CD4-positive, alpha-beta memory T cell (primary cell): Measurements from ENCODE around the gene SNAP47. TPM values are rescaled to one million over a fixed set of nuclear protein-coding genes. Genes with fewer than 3 reads are reported as not detected.

Experiments used
- CTCF ChIA-PET: fragments of 350-600 bp; sonication (Branson Sonifier 250); formaldehyde crosslinking; loops from one replicate; lab custom pipeline; 2021; ENCODE audit warnings: inconsistent platforms; ENCODE audit not compliant: partially characterized antibody; lab: Charles Lee
- POLR2A ChIA-PET: fragments of 350-600 bp; sonication (Branson Sonifier 250); formaldehyde crosslinking; loops from one replicate; lab custom pipeline; 2021; ENCODE audit not compliant: partially characterized antibody; lab: Charles Lee
- DNase-seq, 5 donors: peaks; one replicate each; pipeline versions ENCODE4 v3.0.0 to v3.0.0-alpha.2; 2020 to 2022; ENCODE audit warnings: mixed read lengths in 1 of 5
- H3K27ac ChIP-seq: one replicate; pipeline ENCODE4 v1.7.0; 2013; ENCODE audit warnings: low read depth, low read length
- H3K27me3 ChIP-seq: 2 replicates; pipeline ENCODE4 v1.7.0; 2013; ENCODE audit warnings: mild to moderate bottlenecking, low read length, moderate library complexity; ENCODE audit not compliant: insufficient read depth
- H3K36me3 ChIP-seq: 2 replicates; pipeline ENCODE4 v1.7.0; 2013; ENCODE audit warnings: mild to moderate bottlenecking, low read length, moderate library complexity; ENCODE audit not compliant: insufficient read depth
- H3K4me1 ChIP-seq: 2 replicates; pipeline ENCODE4 v1.7.0; 2013; ENCODE audit warnings: mild to moderate bottlenecking, low read length, moderate library complexity; ENCODE audit not compliant: insufficient read depth
- H3K4me3 ChIP-seq, 2 donors: one replicate each; pipeline ENCODE4 v1.7.0; 2013; ENCODE audit warnings: low read length in 2 of 2, mild to moderate bottlenecking in 1 of 2
- H3K9me3 ChIP-seq, 2 donors: one replicate each; pipeline ENCODE4 v1.7.0; 2013; ENCODE audit warnings: low read length in 2 of 2, control low read depth in 1 of 2; ENCODE audit not compliant: control insufficient read depth in 1 of 2
- H3K27ac Mint-ChIP-seq, 7 donors: one replicate each; pipeline ENCODE4 v1.8.0; 2020 to 2021; ENCODE audit warnings: mixed read lengths in 7 of 7, mild to moderate bottlenecking in 6 of 7, inconsistent platforms in 3 of 7, moderate library complexity in 3 of 7
- H3K27me3 Mint-ChIP-seq, 2 donors: one replicate each; pipeline ENCODE4 v1.8.0; 2020 to 2021; ENCODE audit warnings: mixed read lengths in 2 of 2
- H3K36me3 Mint-ChIP-seq, 2 donors: one replicate each; pipeline ENCODE4 v1.8.0; 2020 to 2021; ENCODE audit warnings: mixed read lengths in 2 of 2, inconsistent platforms in 1 of 2, mild to moderate bottlenecking in 1 of 2
- H3K4me1 Mint-ChIP-seq, 4 donors: one replicate each; pipeline ENCODE4 v1.8.0; 2020 to 2021; ENCODE audit warnings: mixed read lengths in 4 of 4, mild to moderate bottlenecking in 1 of 4
- H3K4me3 Mint-ChIP-seq, 8 donors: one replicate each; pipeline ENCODE4 v1.8.0; 2020 to 2021; ENCODE audit warnings: mixed read lengths in 8 of 8, mild to moderate bottlenecking in 7 of 8, moderate library complexity in 6 of 8, inconsistent platforms in 3 of 8
- H3K9me3 Mint-ChIP-seq, 8 donors: one replicate each; pipeline ENCODE4 v1.8.0; 2020 to 2021; ENCODE audit warnings: mixed read lengths in 8 of 8, mild to moderate bottlenecking in 5 of 8, inconsistent platforms in 3 of 8, moderate library complexity in 1 of 8
- intact Hi-C: fragments of 100-400 bp; cut with micrococcal nuclease; formaldehyde crosslinking; loops from one replicate; pipeline ENCODE4 v1.15.1; 2023
- polyA plus RNA-seq, 2 donors: library from polyadenylated mRNA; unstranded; fragments of 300-500 nt; fragmentation: Illumina TruSeq; gene quantifications; one replicate each; pipeline ENCODE4 v1.2.3, GENCODE V29; 2021
- total RNA-seq, 2 experiments: library from RNA; stranded (reverse); gene quantifications; one replicate each; pipeline ENCODE4 v1.2.3, GENCODE V29; 2021

Gene SNAP47
- total and polyA plus RNA-seq, 4 experiments from 2014 or later, result 27.0 to 53.6 (median 38.5) TPM

- Histone ChIP-seq H3K9me3 (no peaks in the 10 kb centered on the region), H3K27me3 (no peaks in the 10 kb centered on the region), H3K4me1 (no peaks in the 10 kb centered on the region), H3K27ac (no peak overlapping the region), H3K4me3 (no peak overlapping the region), H3K36me3 (no peaks in the 10 kb centered on the region)
- H3K9me3 Mint-ChIP-seq, result no peaks in the 10 kb centered on the region
- intact Hi-C loops, result no loop called here
- H3K27me3 Mint-ChIP-seq, result peaks cover 0 to 6% of the 10 kb centered on the region in 2 donors
- no peaks in the 10 kb centered on the region for H3K36me3 Mint-ChIP-seq
- no peaks in the 10 kb centered on the region for H3K4me1 Mint-ChIP-seq
- no peak overlapping the region for H3K4me3 Mint-ChIP-seq
- peak overlapping the region in 2 of 7 donors; percentile 41 to 52 for H3K27ac Mint-ChIP-seq
- no peak for DNase-seq
- POLR2A ChIA-PET, result no interaction called here
- CTCF ChIA-PET, result no interaction called here
Measured at GRCh38 chr1:227797625-227798024, 62.4 kb downstream of the SNAP47 start.

GRCh38 chr1:227798078-227798802, 63.0 kb downstream of the SNAP47 start:
- Mint-ChIP-seq H3K4me3 (no peak overlapping the region), H3K27ac (peak overlapping the region in 2 of 7 donors; percentile 41 to 52), H3K4me1 (no peaks in the 10 kb centered on the region), H3K9me3 (no peaks in the 10 kb centered on the region), H3K27me3 (peaks cover 0 to 6% of the 10 kb centered on the region in 2 donors), H3K36me3 (no peaks in the 10 kb centered on the region)
- intact Hi-C loops, result no loop called here
- Histone ChIP-seq H3K4me3 (no peak overlapping the region), H3K4me1 (no peaks in the 10 kb centered on the region), H3K27ac (no peak overlapping the region), H3K36me3 (no peaks in the 10 kb centered on the region), H3K27me3 (no peaks in the 10 kb centered on the region), H3K9me3 (no peaks in the 10 kb centered on the region)
- ChIA-PET CTCF (no interaction called here), POLR2A (interaction anchor here (1.2 kb wide), 1 partner anchor 10 kb away, joined by 3 read pairs; no protein-coding TSS in a partner anchor)
- DNase-seq, result no peak

GRCh38 chr1:227799756-227800155, 64.5 kb downstream of the SNAP47 start:
- Histone ChIP-seq H3K4me3 (no peak overlapping the region), H3K27ac (no peak overlapping the region), H3K36me3 (no peaks in the 10 kb centered on the region), H3K4me1 (no peaks in the 10 kb centered on the region), H3K27me3 (no peaks in the 10 kb centered on the region), H3K9me3 (no peaks in the 10 kb centered on the region)
- H3K9me3 Mint-ChIP-seq, result peaks cover 0 to 4% (median 0%) of the 10 kb centered on the region in 8 donors
- intact Hi-C loops, result no loop called here
- H3K36me3 Mint-ChIP-seq, result no peaks in the 10 kb centered on the region
- H3K4me3 Mint-ChIP-seq, result no peak overlapping the region
- H3K27ac Mint-ChIP-seq, result peak overlapping the region in 1 of 7 donors; percentile 77
- CTCF ChIA-PET, result no interaction called here
- POLR2A ChIA-PET, result interaction anchor here (1.2 kb wide), 1 partner anchor 12 kb away, joined by 3 read pairs; no protein-coding TSS in a partner anchor
- no peak for DNase-seq
- H3K4me1 Mint-ChIP-seq, result no peaks in the 10 kb centered on the region
- H3K27me3 Mint-ChIP-seq, result peaks cover 0 to 7% of the 10 kb centered on the region in 2 donors

GRCh38 chr1:227803933-227804332, 68.7 kb downstream of the SNAP47 start:
- Histone ChIP-seq H3K4me3 (no peak overlapping the region), H3K27ac (no peak overlapping the region), H3K4me1 (peaks cover 5% of the 10 kb centered on the region), H3K27me3 (no peaks in the 10 kb centered on the region), H3K36me3 (no peaks in the 10 kb centered on the region), H3K9me3 (no peaks in the 10 kb centered on the region)
- no peak overlapping the region for H3K27ac Mint-ChIP-seq
- no peak for DNase-seq
- no peaks in the 10 kb centered on the region for H3K36me3 Mint-ChIP-seq
- peaks cover 2 to 7% of the 10 kb centered on the region in 2 donors for H3K27me3 Mint-ChIP-seq
- no peak overlapping the region for H3K4me3 Mint-ChIP-seq
- ChIA-PET CTCF (no interaction called here), POLR2A (no interaction called here)
- H3K9me3 Mint-ChIP-seq, result peaks cover 0 to 5% (median under 1%) of the 10 kb centered on the region in 8 donors
- peaks cover 4 to 14% (median 8%) of the 10 kb centered on the region in 4 donors for H3K4me1 Mint-ChIP-seq
- intact Hi-C loops, result no loop called here

- H3K27ac ChIP-seq, result no peak overlapping the region
- peaks cover 2 to 7% of the 10 kb centered on the region in 2 donors for H3K27me3 Mint-ChIP-seq
- intact Hi-C loops, result no loop called here
- ChIA-PET POLR2A (no interaction called here), CTCF (no interaction called here)
- H3K27ac Mint-ChIP-seq, result no peak overlapping the region
- peaks cover 0 to 5% (median under 1%) of the 10 kb centered on the region in 8 donors for H3K9me3 Mint-ChIP-seq
- no peak for DNase-seq
- H3K4me1 ChIP-seq, result peaks cover 7% of the 10 kb centered on the region
- H3K9me3 ChIP-seq, result no peaks in the 10 kb centered on the region
- H3K4me3 Mint-ChIP-seq, result no peak overlapping the region
- H3K36me3 ChIP-seq, result no peaks in the 10 kb centered on the region
- no peaks in the 10 kb centered on the region for H3K27me3 ChIP-seq
- no peaks in the 10 kb centered on the region for H3K36me3 Mint-ChIP-seq
- H3K4me3 ChIP-seq, result no peak overlapping the region
- H3K4me1 Mint-ChIP-seq, result peaks cover 6 to 17% (median 10%) of the 10 kb centered on the region in 4 donors
Measured at GRCh38 chr1:227805606-227806197, 70.5 kb downstream of the SNAP47 start.

- H3K9me3 ChIP-seq, result no peaks in the 10 kb centered on the region
- DNase-seq, result no peak
- H3K4me1 ChIP-seq, result peaks cover 7% of the 10 kb centered on the region
- H3K27ac Mint-ChIP-seq, result no peak overlapping the region
- H3K36me3 Mint-ChIP-seq, result peaks cover 4 to 5% of the 10 kb centered on the region in 2 donors
- intact Hi-C loops, result no loop called here
- peaks cover 0 to 20% (median 17%) of the 10 kb centered on the region in 8 donors for H3K9me3 Mint-ChIP-seq
- H3K27me3 Mint-ChIP-seq, result peaks cover 2 to 3% of the 10 kb centered on the region in 2 donors
- POLR2A ChIA-PET, result no interaction called here
- H3K36me3 ChIP-seq, result no peaks in the 10 kb centered on the region
- H3K4me3 Mint-ChIP-seq, result peak overlapping the region in 1 of 8 donors; percentile 18
- peaks cover 6 to 17% (median 10%) of the 10 kb centered on the region in 4 donors for H3K4me1 Mint-ChIP-seq
- CTCF ChIA-PET, result interaction anchor here (1.0 kb wide), 2 partner anchors 13 to 42 kb away, joined by 4 read pairs; no protein-coding TSS in a partner anchor
- no peaks in the 10 kb centered on the region for H3K27me3 ChIP-seq
- H3K27ac ChIP-seq, result no peak overlapping the region
- no peak overlapping the region for H3K4me3 ChIP-seq
Measured at GRCh38 chr1:227808566-227808965, 73.3 kb downstream of the SNAP47 start.

GRCh38 chr1:227809026-227809425, 73.8 kb downstream of the SNAP47 start:
- peak overlapping the region in 1 of 8 donors; percentile 18 for H3K4me3 Mint-ChIP-seq
- Histone ChIP-seq H3K36me3 (no peaks in the 10 kb centered on the region), H3K9me3 (peaks cover 0 to 2% of the 10 kb centered on the region in 2 donors), H3K27me3 (no peaks in the 10 kb centered on the region), H3K4me1 (peaks cover 7% of the 10 kb centered on the region), H3K27ac (no peak overlapping the region), H3K4me3 (no peak overlapping the region)
- intact Hi-C loops, result no loop called here
- ChIA-PET CTCF (no interaction called here), POLR2A (no interaction called here)
- H3K27ac Mint-ChIP-seq, result peak overlapping the region in 1 of 7 donors; percentile 43
- peaks cover 0 to 23% (median 20%) of the 10 kb centered on the region in 8 donors for H3K9me3 Mint-ChIP-seq
- peaks cover 4 to 5% of the 10 kb centered on the region in 2 donors for H3K36me3 Mint-ChIP-seq
- no peak for DNase-seq
- H3K4me1 Mint-ChIP-seq, result peaks cover 6 to 17% (median 10%) of the 10 kb centered on the region in 4 donors
- H3K27me3 Mint-ChIP-seq, result peaks cover 2 to 3% of the 10 kb centered on the region in 2 donors
